Measurements from ENCODE around the gene FSD1. TPM values are rescaled to one million over a fixed set of nuclear protein-coding genes. Genes with fewer than 3 reads are reported as not detected.

FSD1 gene
- total and polyA plus RNA-seq, 9 of the 15 experiments (the other 6 are each of a cell fraction or from before 2014, with no cell fraction given), result 0.11 to 1.9 (median 0.94) TPM; not detected in 1

GRCh38 chr19:4361152-4362046 is 57.0 kb downstream of the FSD1 start (continued):
- TF ChIP-seq, protein P1, sequence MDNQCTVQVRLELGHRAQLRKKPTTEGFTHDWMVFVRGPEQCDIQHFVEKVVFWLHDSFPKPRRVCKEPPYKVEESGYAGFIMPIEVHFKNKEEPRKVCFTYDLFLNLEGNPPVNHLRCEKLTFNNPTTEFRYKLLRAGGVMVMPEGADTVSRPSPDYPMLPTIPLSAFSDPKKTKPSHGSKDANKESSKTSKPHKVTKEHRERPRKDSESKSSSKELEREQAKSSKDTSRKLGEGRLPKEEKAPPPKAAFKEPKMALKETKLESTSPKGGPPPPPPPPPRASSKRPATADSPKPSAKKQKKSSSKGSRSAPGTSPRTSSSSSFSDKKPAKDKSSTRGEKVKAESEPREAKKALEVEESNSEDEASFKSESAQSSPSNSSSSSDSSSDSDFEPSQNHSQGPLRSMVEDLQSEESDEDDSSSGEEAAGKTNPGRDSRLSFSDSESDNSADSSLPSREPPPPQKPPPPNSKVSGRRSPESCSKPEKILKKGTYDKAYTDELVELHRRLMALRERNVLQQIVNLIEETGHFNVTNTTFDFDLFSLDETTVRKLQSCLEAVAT (IDR thresholded peaks at IDR 0.05), result no peak
- no peak for TF ChIP-seq POLR3G (IDR thresholded peaks at IDR 0.05; ENCODE audit: extremely low read depth, insufficient read length, insufficient replicate concordance)
- no peak for TF ChIP-seq TCF3 (CRISPR knock-in tag; IDR thresholded peaks at IDR 0.05)
- no peak for TF ChIP-seq KLF1 (tag; IDR thresholded peaks at IDR 0.05)
- peak; percentile 56 for TF ChIP-seq FIP1L1 (IDR thresholded peaks at IDR 0.05; ENCODE audit: low read depth, low read length, poor library complexity, severe bottlenecking)
- TF ChIP-seq ZNF561 (CRISPR knock-in tag; conservative IDR thresholded peaks at IDR 0.05), result no peak
- TF ChIP-seq, protein P2, sequence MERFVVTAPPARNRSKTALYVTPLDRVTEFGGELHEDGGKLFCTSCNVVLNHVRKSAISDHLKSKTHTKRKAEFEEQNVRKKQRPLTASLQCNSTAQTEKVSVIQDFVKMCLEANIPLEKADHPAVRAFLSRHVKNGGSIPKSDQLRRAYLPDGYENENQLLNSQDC (CRISPR knock-in tag; IDR thresholded peaks at IDR 0.05), result no peak
- peak; percentile 27 to 51 for TF ChIP-seq E2F6 (IDR thresholded peaks at IDR 0.05; ENCODE audit: borderline replicate concordance in 1 of 2, extremely low read depth in 1 of 2, insufficient read depth in 1 of 2, insufficient read length in 1 of 2, low read depth in 1 of 2, low read length in 1 of 2, poor library complexity in 1 of 2, severe bottlenecking in 1 of 2)
- no peak for TF ChIP-seq MCM7 (IDR thresholded peaks at IDR 0.05)
- no peak for TF ChIP-seq ZNF280A (IDR thresholded peaks at IDR 0.05; ENCODE audit: low read depth, partially characterized antibody)
- TF ChIP-seq PHB (CRISPR knock-in tag; IDR thresholded peaks at IDR 0.05), result no peak
- TF ChIP-seq ZNF24 (IDR thresholded peaks at IDR 0.05), result no peak
- TF ChIP-seq SNIP1 (IDR thresholded peaks at IDR 0.05; ENCODE audit: low read depth), result no peak
- no peak for TF ChIP-seq ZNF707 (CRISPR knock-in tag; conservative IDR thresholded peaks at IDR 0.05)
- TF ChIP-seq, protein P3, sequence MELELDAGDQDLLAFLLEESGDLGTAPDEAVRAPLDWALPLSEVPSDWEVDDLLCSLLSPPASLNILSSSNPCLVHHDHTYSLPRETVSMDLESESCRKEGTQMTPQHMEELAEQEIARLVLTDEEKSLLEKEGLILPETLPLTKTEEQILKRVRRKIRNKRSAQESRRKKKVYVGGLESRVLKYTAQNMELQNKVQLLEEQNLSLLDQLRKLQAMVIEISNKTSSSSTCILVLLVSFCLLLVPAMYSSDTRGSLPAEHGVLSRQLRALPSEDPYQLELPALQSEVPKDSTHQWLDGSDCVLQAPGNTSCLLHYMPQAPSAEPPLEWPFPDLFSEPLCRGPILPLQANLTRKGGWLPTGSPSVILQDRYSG (tag; conservative IDR thresholded peaks at IDR 0.05; ENCODE audit: low read depth), result no peak
- no peak for TF ChIP-seq ZNF253 (CRISPR knock-in tag; conservative IDR thresholded peaks at IDR 0.05)
- TF ChIP-seq STAT5B (CRISPR knock-in tag; IDR thresholded peaks at IDR 0.05), result no peak
- no peak for TF ChIP-seq GTF2A2 (tag; IDR thresholded peaks at IDR 0.05)
- peak; percentile 85 for TF ChIP-seq RBM22 (IDR thresholded peaks at IDR 0.05; ENCODE audit: low read depth, low read length, poor library complexity, severe bottlenecking)
- TF ChIP-seq CBX1 (IDR thresholded peaks at IDR 0.05; ENCODE audit: low read depth), result 0 out of 2 replicates have a peak, but pooled peaks have one; percentile 22
- no peak for TF ChIP-seq ZNF445 (CRISPR knock-in tag; IDR thresholded peaks at IDR 0.05; ENCODE audit: low read depth)
- TF ChIP-seq, protein P4, sequence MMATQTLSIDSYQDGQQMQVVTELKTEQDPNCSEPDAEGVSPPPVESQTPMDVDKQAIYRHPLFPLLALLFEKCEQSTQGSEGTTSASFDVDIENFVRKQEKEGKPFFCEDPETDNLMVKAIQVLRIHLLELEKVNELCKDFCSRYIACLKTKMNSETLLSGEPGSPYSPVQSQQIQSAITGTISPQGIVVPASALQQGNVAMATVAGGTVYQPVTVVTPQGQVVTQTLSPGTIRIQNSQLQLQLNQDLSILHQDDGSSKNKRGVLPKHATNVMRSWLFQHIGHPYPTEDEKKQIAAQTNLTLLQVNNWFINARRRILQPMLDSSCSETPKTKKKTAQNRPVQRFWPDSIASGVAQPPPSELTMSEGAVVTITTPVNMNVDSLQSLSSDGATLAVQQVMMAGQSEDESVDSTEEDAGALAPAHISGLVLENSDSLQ (IDR thresholded peaks at IDR 0.05), result no peak
